IPS-18c (cell line): ENCODE results near the gene AKT3.

Source experiments
- H3K4me3 ChIP-seq: 2 replicates; pipeline ENCODE4 v1.7.0; 2013; ENCODE audit warnings: low read depth, mild to moderate bottlenecking, low read length, moderate library complexity; ENCODE audit not compliant: insufficient read depth
- H3K9me3 ChIP-seq: one replicate; pipeline ENCODE4 v1.6.1; 2013; ENCODE audit warnings: mild to moderate bottlenecking, low read length, moderate library complexity; ENCODE audit not compliant: control insufficient read depth, insufficient read depth

The AKT3 gene

GRCh38 chr1:243487649-243488227 lies 362.3 kb downstream of the AKT3 start:
- Histone ChIP-seq H3K4me3 (no peak overlapping the region; the same call in 1 of the 2 replicates), H3K9me3 (peaks cover 2% of the 10 kb centered on the region)

GRCh38 chr1:243487036-243487648 lies 362.9 kb downstream of the AKT3 start:
- Histone ChIP-seq H3K9me3 (peaks cover 2% of the 10 kb centered on the region), H3K4me3 (no peak overlapping the region)

- Histone ChIP-seq H3K9me3 (peaks cover 2% of the 10 kb centered on the region), H3K4me3 (peak overlapping the region; percentile 51; the same call in 1 of the 2 replicates)
These were observed 366.1 kb downstream of the AKT3 start for GRCh38 chr1:243483952-243484351.

- peak overlapping the region; percentile 51 for H3K4me3 ChIP-seq
- H3K9me3 ChIP-seq: peaks cover 2% of the 10 kb centered on the region
These were observed 366.8 kb downstream of the AKT3 start for GRCh38 chr1:243483071-243483771.

GRCh38 chr1:243482141-243483022 lies 367.7 kb downstream of the AKT3 start:
- no peaks in the 10 kb centered on the region for H3K9me3 ChIP-seq
- peak overlapping the region; percentile 51; the same call in 1 of the 2 replicates for H3K4me3 ChIP-seq

GRCh38 chr1:243481101-243481500 lies 368.9 kb downstream of the AKT3 start:
- no peaks in the 10 kb centered on the region for H3K9me3 ChIP-seq
- H3K4me3 ChIP-seq: no peak overlapping the region

- Histone ChIP-seq H3K4me3 (no peak overlapping the region), H3K9me3 (no peaks in the 10 kb centered on the region)
These were observed 372.2 kb downstream of the AKT3 start for GRCh38 chr1:243477731-243478290.

GRCh38 chr1:243475966-243476365 lies 374.1 kb downstream of the AKT3 start:
- no peaks in the 10 kb centered on the region for H3K9me3 ChIP-seq
- H3K4me3 ChIP-seq: no peak overlapping the region

GRCh38 chr1:243474906-243475305 lies 375.1 kb downstream of the AKT3 start:
- H3K9me3 ChIP-seq: no peaks in the 10 kb centered on the region
- H3K4me3 ChIP-seq: no peak overlapping the region

- no peaks in the 10 kb centered on the region for H3K9me3 ChIP-seq
- no peak overlapping the region; the same call in 1 of the 2 replicates for H3K4me3 ChIP-seq
These were observed 375.7 kb downstream of the AKT3 start for GRCh38 chr1:243474136-243474881.

- H3K9me3 ChIP-seq: no peaks in the 10 kb centered on the region
- no peak overlapping the region for H3K4me3 ChIP-seq
These were observed 376.6 kb downstream of the AKT3 start for GRCh38 chr1:243473227-243474135.

GRCh38 chr1:243471754-243472745 lies 378.0 kb downstream of the AKT3 start:
- Histone ChIP-seq H3K4me3 (no peak overlapping the region), H3K9me3 (no peaks in the 10 kb centered on the region)

- no peak overlapping the region; the same call in 1 of the 2 replicates for H3K4me3 ChIP-seq
- no peaks in the 10 kb centered on the region for H3K9me3 ChIP-seq
These were observed 378.9 kb downstream of the AKT3 start for GRCh38 chr1:243471026-243471685.

- Histone ChIP-seq H3K4me3 (no peak overlapping the region), H3K9me3 (no peaks in the 10 kb centered on the region)
These were observed 379.5 kb downstream of the AKT3 start for GRCh38 chr1:243470502-243470901.
